ENCODE data around the gene HSD17B11. TPM values are rescaled to one million over a fixed set of nuclear protein-coding genes. Genes with fewer than 3 reads are reported as not detected.

HSD17B11 gene
- polyA plus RNA-seq, 4 donors: 196 to 420 (median 281) TPM

Other genes with a start within 250 kb of the HSD17B11 start
- gene KLHL8, start 170.6 kb downstream of the HSD17B11 start, polyA plus RNA-seq: 10 to 100 TPM in 1 of 4 donors, 1 to 10 TPM in 3; 5.4 to 19.5 (median 7.1) TPM
- under 1 TPM; 0.13 to 0.67 (median 0.43) TPM for gene HSD17B13, start 68.3 kb downstream of the HSD17B11 start, polyA plus RNA-seq
- gene NUDT9, start 31.4 kb upstream of the HSD17B11 start, polyA plus RNA-seq: 10 to 100 TPM; 62.7 to 89.0 (median 71.3) TPM
- gene SPARCL1, start 138.2 kb upstream of the HSD17B11 start, polyA plus RNA-seq: 100 to 1,000 TPM in 1 of 4 donors, 10 to 100 TPM in 2, 1 to 10 TPM in 1; 5.1 to 354 (median 40.4) TPM
- gene DSPP, start 217.3 kb upstream of the HSD17B11 start, polyA plus RNA-seq: not detected